Transverse colon (tissue), 3 donors: Measurements from ENCODE around the gene IRF4.

Experiments used
- POLR2A ChIP-seq: fragments of 450-650 bp; IDR thresholded peaks from one replicate; pipeline ENCODE4 v1.6.1; 2016; ENCODE audit warnings: antibody characterized with exemption, mild to moderate bottlenecking, moderate library complexity
- TF ChIP-seq, protein P1 (sequence below), 5 experiments: fragments of 200-600 bp in 3 of 5; fragments of 450-650 bp in 2 of 5; sonication (generic) in 3 of 5; IDR thresholded peaks; 1 replicate in 2 of 5; 2 replicates in 3 of 5; pipeline ENCODE4 v1.5.1; 2016 to 2017; ENCODE audit warnings: antibody characterized with exemption in 5 of 5, inconsistent platforms in 3 of 5, mild to moderate bottlenecking in 2 of 5, moderate library complexity in 1 of 5

- TF ChIP-seq POLR2A, result no peak
- TF ChIP-seq, protein P1, sequence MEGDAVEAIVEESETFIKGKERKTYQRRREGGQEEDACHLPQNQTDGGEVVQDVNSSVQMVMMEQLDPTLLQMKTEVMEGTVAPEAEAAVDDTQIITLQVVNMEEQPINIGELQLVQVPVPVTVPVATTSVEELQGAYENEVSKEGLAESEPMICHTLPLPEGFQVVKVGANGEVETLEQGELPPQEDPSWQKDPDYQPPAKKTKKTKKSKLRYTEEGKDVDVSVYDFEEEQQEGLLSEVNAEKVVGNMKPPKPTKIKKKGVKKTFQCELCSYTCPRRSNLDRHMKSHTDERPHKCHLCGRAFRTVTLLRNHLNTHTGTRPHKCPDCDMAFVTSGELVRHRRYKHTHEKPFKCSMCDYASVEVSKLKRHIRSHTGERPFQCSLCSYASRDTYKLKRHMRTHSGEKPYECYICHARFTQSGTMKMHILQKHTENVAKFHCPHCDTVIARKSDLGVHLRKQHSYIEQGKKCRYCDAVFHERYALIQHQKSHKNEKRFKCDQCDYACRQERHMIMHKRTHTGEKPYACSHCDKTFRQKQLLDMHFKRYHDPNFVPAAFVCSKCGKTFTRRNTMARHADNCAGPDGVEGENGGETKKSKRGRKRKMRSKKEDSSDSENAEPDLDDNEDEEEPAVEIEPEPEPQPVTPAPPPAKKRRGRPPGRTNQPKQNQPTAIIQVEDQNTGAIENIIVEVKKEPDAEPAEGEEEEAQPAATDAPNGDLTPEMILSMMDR (IDR thresholded peaks at IDR 0.05), result no peak
These were observed 7.7 kb upstream of the IRF4 start for GRCh38 chr6:383856-384255.
